HepG2 (cell line): ENCODE results near the gene CLDN10.

Source experiments
- CEBPB ChIP-seq: IDR thresholded peaks from 2 replicates; pipeline ENCODE4 v1.6.1; 2011; ENCODE audit warnings: low read depth, low read length, improper control_type of control experiment, borderline replicate concordance
- CTCF ChIP-seq: sonication (generic); formaldehyde crosslinking; IDR thresholded peaks from 2 replicates; pipeline ENCODE4 v1.5.0; 2020; ENCODE audit warnings: mild to moderate bottlenecking, missing genetic modification reagents, moderate library complexity
- DRAP1 ChIP-seq: IDR thresholded peaks from 2 replicates; pipeline ENCODE4 v1.6.1; 2016; ENCODE audit warnings: missing genetic modification reagents, missing compliant biosample characterization
- JUN ChIP-seq: sonication (generic); formaldehyde crosslinking; IDR thresholded peaks from 2 replicates; pipeline ENCODE4 v1.4.0; 2020; ENCODE audit warnings: mild to moderate bottlenecking, missing genetic modification reagents
- MAX ChIP-seq: IDR thresholded peaks from 2 replicates; pipeline ENCODE4 v1.6.1; 2012; ENCODE audit warnings: inconsistent platforms
- POGK ChIP-seq: sonication (generic); formaldehyde crosslinking; conservative IDR thresholded peaks from 2 replicates; pipeline ENCODE4 v1.8.0; 2022; ENCODE audit warnings: mild to moderate bottlenecking, moderate library complexity, missing genetic modification reagents
- RXRB ChIP-seq: IDR thresholded peaks from 2 replicates; pipeline ENCODE4 v1.6.1; 2016; ENCODE audit warnings: borderline replicate concordance, missing genetic modification reagents, missing compliant biosample characterization
- SMAD1 ChIP-seq: sonication (generic); formaldehyde crosslinking; IDR thresholded peaks from 2 replicates; pipeline ENCODE4 v1.4.0; 2020; ENCODE audit warnings: missing genetic modification reagents, low read depth, mild to moderate bottlenecking, borderline replicate concordance
- TCF7 ChIP-seq: sonication (generic); IDR thresholded peaks from 2 replicates; pipeline ENCODE4 v1.6.1; 2016; ENCODE audit warnings: antibody characterized with exemption, low read depth
- TCF7L2 ChIP-seq: IDR thresholded peaks from 2 replicates; pipeline ENCODE4 v1.6.1; 2011; ENCODE audit warnings: mild to moderate bottlenecking, low read depth, low read length, moderate library complexity
- YY1 ChIP-seq: IDR thresholded peaks from 2 replicates; pipeline ENCODE4 v1.6.1; 2011; ENCODE audit warnings: low read length, low read depth, moderate library complexity, mild to moderate bottlenecking; ENCODE audit not compliant: insufficient read depth, insufficient replicate concordance
- ZBTB46 ChIP-seq: sonication (generic); formaldehyde crosslinking; IDR thresholded peaks from 2 replicates; pipeline ENCODE4 v1.4.0; 2020; ENCODE audit warnings: mild to moderate bottlenecking, missing genetic modification reagents, borderline replicate concordance

GRCh38 chr13:95588721-95589120 lies 36.2 kb downstream of the CLDN10 start:
- no peak for TF ChIP-seq TCF7L2
- no peak for TF ChIP-seq JUN (CRISPR knock-in tag)
- TF ChIP-seq TCF7: no peak
- TF ChIP-seq SMAD1 (CRISPR knock-in tag): no peak
- no peak for TF ChIP-seq RXRB (CRISPR knock-in tag)
- TF ChIP-seq CEBPB: no peak
- no peak for TF ChIP-seq CTCF
- TF ChIP-seq DRAP1: no peak
- TF ChIP-seq POGK (CRISPR knock-in tag): no peak
- TF ChIP-seq YY1: no peak
- no peak for TF ChIP-seq ZBTB46 (CRISPR knock-in tag)
- TF ChIP-seq MAX: no peak
